CD14-positive monocyte (primary cell): ENCODE measurements around the gene ISCA2. TPM values are rescaled to one million over a fixed set of nuclear protein-coding genes. Genes with fewer than 3 reads are reported as not detected.

ENCODE experiments used
- DNase-seq, 3 donors: peaks; one replicate each; pipeline ENCODE4 v3.0.0-alpha.2; 2011 to 2022
- H2AFZ ChIP-seq: 2 replicates; pipeline ENCODE4 v1.6.0; 2012; ENCODE audit warnings: mild to moderate bottlenecking, low read depth, low read length, inconsistent platforms; ENCODE audit not compliant: insufficient read depth, poor library complexity, severe bottlenecking
- H3K27ac ChIP-seq, 2 donors: 1 replicate in 1 of 2; 2 replicates in 1 of 2; pipeline ENCODE4 v1.5.1; 2012 to 2013; ENCODE audit warnings: low read length in 2 of 2, control low read depth in 1 of 2, inconsistent platforms in 1 of 2, low read depth in 1 of 2, mild to moderate bottlenecking in 1 of 2
- H3K27me3 ChIP-seq, 2 donors: one replicate each; pipeline versions ENCODE4 v1.6.0 to v1.6.1; 2011 to 2013; ENCODE audit warnings: low read length in 2 of 2; ENCODE audit not compliant: control insufficient read depth in 2 of 2, insufficient read depth in 2 of 2
- H3K36me3 ChIP-seq, 2 donors: replicated peaks in 1 of 2; 1 replicate in 1 of 2; 2 replicates in 1 of 2; pipeline versions ENCODE4 v1.5.1 to v1.6.1; 2012 to 2013; ENCODE audit warnings: low read length in 2 of 2, control low read depth in 1 of 2, inconsistent platforms in 1 of 2, mild to moderate bottlenecking in 1 of 2; ENCODE audit not compliant: insufficient read depth in 2 of 2, control insufficient read depth in 1 of 2
- H3K4me1 ChIP-seq, 2 donors: 1 replicate in 1 of 2; 2 replicates in 1 of 2; pipeline versions ENCODE4 v1.5.1 to v1.6.1; 2012 to 2013; ENCODE audit warnings: low read length in 2 of 2, control low read depth in 1 of 2, inconsistent platforms in 1 of 2, mild to moderate bottlenecking in 1 of 2, moderate library complexity in 1 of 2; ENCODE audit not compliant: insufficient read depth in 2 of 2, control insufficient read depth in 1 of 2
- H3K4me2 ChIP-seq: replicated peaks from 2 replicates; pipeline ENCODE3; 2012; ENCODE audit warnings: low read length, moderate library complexity, mild to moderate bottlenecking; ENCODE audit not compliant: poor library complexity, severe bottlenecking; ENCODE audit errors: extremely low read depth
- H3K4me3 ChIP-seq, 3 experiments: fragments of 200-600 bp in 1 of 3; sonication (generic) in 1 of 3; replicated peaks in 1 of 3; 1 replicate in 2 of 3; 2 replicates in 1 of 3; pipeline ENCODE4 v1.5.1; 2011 to 2013; ENCODE audit warnings: low read length in 3 of 3, mild to moderate bottlenecking in 3 of 3, control low read depth in 2 of 3, low read depth in 2 of 3, inconsistent platforms in 1 of 3, moderate library complexity in 1 of 3
- H3K79me2 ChIP-seq: 2 replicates; pipeline ENCODE4 v1.6.0; 2012; ENCODE audit warnings: mild to moderate bottlenecking, control low read depth, inconsistent platforms, low read length, moderate library complexity; ENCODE audit not compliant: insufficient read depth
- H3K9ac ChIP-seq: 2 replicates; pipeline ENCODE4 v1.6.0; 2017; ENCODE audit warnings: low read length, mild to moderate bottlenecking; ENCODE audit not compliant: insufficient read depth, poor library complexity, severe bottlenecking
- H3K9me3 ChIP-seq, 2 donors: replicated peaks in 1 of 2; 1 replicate in 1 of 2; 2 replicates in 1 of 2; pipeline versions ENCODE4 v1.5.1 to v1.6.1; 2012 to 2013; ENCODE audit warnings: low read length in 2 of 2, control low read depth in 1 of 2; ENCODE audit not compliant: control insufficient read depth in 1 of 2, insufficient read depth in 1 of 2
- H4K20me1 ChIP-seq: 2 replicates; pipeline ENCODE4 v1.6.0; 2012; ENCODE audit warnings: mild to moderate bottlenecking, low read length, control low read depth, moderate library complexity; ENCODE audit not compliant: insufficient read depth
- H3K27ac Mint-ChIP-seq, 7 donors: one replicate each; pipeline ENCODE4 v1.8.0; 2020; ENCODE audit warnings: mild to moderate bottlenecking in 7 of 7, mixed read lengths in 7 of 7, moderate library complexity in 6 of 7, inconsistent platforms in 2 of 7
- H3K27me3 Mint-ChIP-seq, 3 donors: one replicate each; pipeline ENCODE4 v1.8.0; 2021 to 2022; ENCODE audit warnings: low read depth in 3 of 3, mild to moderate bottlenecking in 3 of 3, mixed read lengths in 3 of 3, moderate library complexity in 3 of 3, inconsistent platforms in 1 of 3
- H3K36me3 Mint-ChIP-seq, 2 donors: one replicate each; pipeline ENCODE4 v1.8.0; 2020; ENCODE audit warnings: mixed read lengths in 2 of 2, inconsistent platforms in 1 of 2, mild to moderate bottlenecking in 1 of 2
- H3K4me1 Mint-ChIP-seq: one replicate; pipeline ENCODE4 v1.8.0; 2020; ENCODE audit warnings: mild to moderate bottlenecking, mixed read lengths
- H3K4me3 Mint-ChIP-seq, 2 donors: one replicate each; pipeline ENCODE4 v1.8.0; 2020; ENCODE audit warnings: mild to moderate bottlenecking in 2 of 2, mixed read lengths in 2 of 2, moderate library complexity in 1 of 2
- H3K9me3 Mint-ChIP-seq, 7 donors: one replicate each; pipeline ENCODE4 v1.8.0; 2020 to 2022; ENCODE audit warnings: mixed read lengths in 7 of 7, mild to moderate bottlenecking in 6 of 7, moderate library complexity in 6 of 7, inconsistent platforms in 2 of 7
- CTCF ChIP-seq: fragments of 200-600 bp; IDR thresholded peaks from one replicate; pipeline ENCODE4 v1.8.0; 2022; ENCODE audit warnings: antibody characterized with exemption, mild to moderate bottlenecking
- WGBS: methylation state at CpG from one replicate; pipeline ENCODE4 v1.1.5; 2013; ENCODE audit warnings: missing lambda C conversion rate; ENCODE audit not compliant: insufficient coverage; 5-methylcytosine and 5-hydroxymethylcytosine counted together
- intact Hi-C, 2 donors: fragments of 100-400 bp; cut with micrococcal nuclease; formaldehyde crosslinking; loops; one replicate each; pipeline versions ENCODE4 v1.15.0 to v1.15.1; 2023
- polyA plus RNA-seq, 3 donors: library from polyadenylated mRNA; depleted of rRNA in 1 of 3; unstranded in 2 of 3; stranded (reverse) in 1 of 3; fragments of 300-500 nt in 2 of 3; fragments of >200 nt in 1 of 3; fragmentation: Illumina TruSeq in 2 of 3; gene quantifications; 1 replicate in 2 of 3; 2 replicates in 1 of 3; pipeline ENCODE4 v1.2.3, GENCODE V29; 2012 to 2021

ISCA2 gene
- polyA plus RNA-seq, 3 donors: 6.1 to 61.7 (median 55.9) TPM

- H3K27ac ChIP-seq: no peak overlapping the region
- H2AFZ ChIP-seq: no peak overlapping the region
- no peak for TF ChIP-seq CTCF
- H3K9me3 Mint-ChIP-seq: no peaks in the 10 kb centered on the region
- H3K36me3 Mint-ChIP-seq: no peaks in the 10 kb centered on the region
- no peaks in the 10 kb centered on the region for H3K36me3 ChIP-seq
- H3K4me3 Mint-ChIP-seq: no peak overlapping the region
- no peaks in the 10 kb centered on the region for H3K27me3 ChIP-seq
- H3K4me3 ChIP-seq: no peak overlapping the region
- H3K9me3 ChIP-seq: no peaks in the 10 kb centered on the region
- DNase-seq: no peak
- WGBS: 100% methylated on average over 3 of the region's 5 CpGs
- H3K9ac ChIP-seq: no peak overlapping the region
- H4K20me1 ChIP-seq: no peaks in the 10 kb centered on the region
- no peaks in the 10 kb centered on the region for H3K4me1 Mint-ChIP-seq
- peaks cover 0 to 11% (median 10%) of the 10 kb centered on the region in 3 donors for H3K27me3 Mint-ChIP-seq
- H3K4me1 ChIP-seq: no peaks in the 10 kb centered on the region
- H3K4me2 ChIP-seq: no peak overlapping the region
- H3K27ac Mint-ChIP-seq: no peak overlapping the region
- H3K79me2 ChIP-seq: no peaks in the 10 kb centered on the region
- intact Hi-C loops: no loop called here
Observed at GRCh38 chr14:74543771-74544438, 50.3 kb downstream of the ISCA2 start.

DNA sequence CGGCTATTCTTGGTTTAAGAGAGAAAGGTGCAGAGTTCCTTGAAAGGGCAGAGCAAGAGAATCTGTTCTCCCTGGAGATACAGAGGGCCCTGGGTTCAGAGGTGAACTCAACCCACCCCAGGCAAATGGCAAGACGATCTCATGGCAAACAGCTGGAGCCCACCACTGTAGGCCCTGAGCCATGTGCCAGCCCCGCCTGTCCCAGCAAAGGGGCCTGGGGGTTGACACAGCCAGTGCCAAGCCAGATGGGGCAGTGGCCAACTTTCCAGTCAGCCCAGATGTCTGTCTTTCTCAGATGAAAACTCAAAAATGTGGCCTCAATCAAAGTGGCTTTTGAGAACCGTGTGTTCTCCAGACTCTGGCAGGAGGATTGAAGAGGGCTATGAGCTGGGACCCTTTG is 51.8 kb downstream of the ISCA2 start:
- intact Hi-C loops: no loop called here

More for the DNA sequence above, 51.8 kb downstream of the ISCA2 start:
- H3K9me3 Mint-ChIP-seq: no peaks in the 10 kb centered on the region
- no peak for DNase-seq
- Histone ChIP-seq H3K9me3 (no peaks in the 10 kb centered on the region), H3K4me2 (no peak overlapping the region), H3K36me3 (no peaks in the 10 kb centered on the region), H2AFZ (no peak overlapping the region), H3K27ac (no peak overlapping the region), H3K4me3 (no peak overlapping the region), H3K27me3 (no peaks in the 10 kb centered on the region), H3K79me2 (no peaks in the 10 kb centered on the region), H4K20me1 (no peaks in the 10 kb centered on the region), H3K4me1 (no peaks in the 10 kb centered on the region), H3K9ac (no peak overlapping the region)
- no peaks in the 10 kb centered on the region for H3K36me3 Mint-ChIP-seq
- H3K4me3 Mint-ChIP-seq: no peak overlapping the region
- no peaks in the 10 kb centered on the region for H3K4me1 Mint-ChIP-seq
- H3K27me3 Mint-ChIP-seq: peaks cover 0 to 11% (median 9%) of the 10 kb centered on the region in 3 donors
- 97% methylated on average over 3 of the region's 4 CpGs for WGBS
- no peak for TF ChIP-seq CTCF
- no peak overlapping the region for H3K27ac Mint-ChIP-seq
